HepG2 (cell line): Measurements from ENCODE around the gene GHR. TPM values are rescaled to one million over a fixed set of nuclear protein-coding genes. Genes with fewer than 3 reads are reported as not detected.

Experiments used
- ATAC-seq: fragments of 200-7000 bp; cut with Tn5 transposase; 3 replicates; pipeline ENCODE4 v1.9.1; 2020; ENCODE audit warnings: mild to moderate bottlenecking, moderate library complexity
- BruUV-seq: library from RNA; stranded (reverse); fragments of 400-500 nt; replicated peaks from 2 replicates; lab custom pipeline; 2021; lab: Mats Ljungman, UMichigan
- CTCF ChIA-PET: fragments of 300-600 bp; formaldehyde crosslinking; extraction: SDS; loops from one replicate; lab custom pipeline; 2021; ENCODE audit warnings: low total read pairs, inconsistent platforms, low intra/inter-chr PET ratio; lab: Yijun Ruan, JAX
- POLR2A ChIA-PET: fragments of 350-600 bp; sonication (Branson Sonifier 250); formaldehyde crosslinking; loops from one replicate; lab custom pipeline; 2020; ENCODE audit warnings: antibody characterized with exemption, inconsistent platforms; lab: Yijun Ruan, JAX
- DNase-seq: peaks from one replicate; pipeline ENCODE4 v3.0.0-alpha.2; 2015; ENCODE audit warnings: low spot score
- FAIRE-seq: peaks from 3 replicates; lab custom pipeline; 2011; peaks lifted over from hg19 to GRCh38; lab: Jason Lieb, UNC
- H2AFZ ChIP-seq: one replicate; pipeline ENCODE4 v1.6.1; 2011; ENCODE audit warnings: low read length, inconsistent platforms
- H3K27ac ChIP-seq: fragments of 300-600 bp; 3 replicates; pipeline ENCODE4 v1.8.0; 2011; ENCODE audit warnings: mixed run types, mild to moderate bottlenecking, mixed read lengths, low read length, inconsistent platforms; ENCODE audit not compliant: insufficient read depth; ENCODE audit errors: extremely low read length
- H3K27me3 ChIP-seq, 2 experiments: fragments of 200-600 bp in 1 of 2; 2 replicates in 1 of 2; 3 replicates in 1 of 2; pipeline versions ENCODE4 v1.6.0 to v1.8.0; 2011; ENCODE audit warnings: low read length in 2 of 2, mild to moderate bottlenecking in 2 of 2, moderate library complexity in 2 of 2, inconsistent platforms in 1 of 2; ENCODE audit not compliant: insufficient read depth in 2 of 2, control insufficient read depth in 1 of 2
- H3K36me3 ChIP-seq, 2 experiments: fragments of 200-600 bp in 1 of 2; replicated peaks in 1 of 2; 2 replicates in 1 of 2; 3 replicates in 1 of 2; pipeline versions ENCODE4 v1.5.1 to v1.8.0; 2011; ENCODE audit warnings: low read length in 2 of 2, inconsistent platforms in 1 of 2; ENCODE audit not compliant: insufficient read depth in 2 of 2, control insufficient read depth in 1 of 2
- H3K4me1 ChIP-seq: 2 replicates; pipeline ENCODE4 v1.5.1; 2012; ENCODE audit warnings: low read length, inconsistent platforms; ENCODE audit not compliant: insufficient read depth
- H3K4me2 ChIP-seq: 2 replicates; pipeline ENCODE4 v1.6.0; 2011; ENCODE audit warnings: low read depth, low read length, inconsistent platforms
- H3K4me3 ChIP-seq, 3 experiments: fragments of 200-600 bp in 1 of 3; sonication (generic), shearing (Covaris generic) in 1 of 3; replicated peaks in 1 of 3; 2 replicates each; pipeline ENCODE4 v1.5.1; 2011 to 2016; ENCODE audit warnings: low read length in 3 of 3, inconsistent platforms in 2 of 3, low read depth in 2 of 3, mild to moderate bottlenecking in 2 of 3, control low read depth in 1 of 3, mixed read lengths in 1 of 3; ENCODE audit not compliant: insufficient read depth in 1 of 3
- H3K79me2 ChIP-seq: one replicate; pipeline ENCODE4 v1.6.1; 2011; ENCODE audit warnings: low read length, inconsistent platforms; ENCODE audit not compliant: insufficient read depth
- H3K9ac ChIP-seq: 2 replicates; pipeline ENCODE4 v1.6.0; 2011; ENCODE audit warnings: mild to moderate bottlenecking, low read depth, low read length, inconsistent platforms; ENCODE audit not compliant: insufficient read depth
- H3K9me3 ChIP-seq: 2 replicates; pipeline ENCODE4 v1.5.1; 2012; ENCODE audit warnings: mild to moderate bottlenecking, low read length
- H4K20me1 ChIP-seq: 2 replicates; pipeline ENCODE4 v1.6.0; 2011; ENCODE audit warnings: inconsistent platforms, mild to moderate bottlenecking, low read length, moderate library complexity; ENCODE audit not compliant: insufficient read depth
- BRD4 ChIP-seq: sonication (generic); formaldehyde crosslinking; IDR thresholded peaks from 2 replicates; pipeline ENCODE4 v1.4.0; 2020; ENCODE audit warnings: missing genetic modification reagents
- DBP ChIP-seq: sonication (generic); formaldehyde crosslinking; IDR thresholded peaks from 2 replicates; pipeline ENCODE4 v1.4.0; 2020; ENCODE audit warnings: missing genetic modification reagents; ENCODE audit errors: not compliant biosample characterization
- FOXJ3 ChIP-seq: sonication (generic); formaldehyde crosslinking; IDR thresholded peaks from 2 replicates; pipeline ENCODE4 v1.4.0; 2020; ENCODE audit warnings: missing genetic modification reagents, mild to moderate bottlenecking, borderline replicate concordance
- HNF4A ChIP-seq: sonication (generic); formaldehyde crosslinking; IDR thresholded peaks from 2 replicates; pipeline ENCODE4 v1.4.0; 2020; ENCODE audit warnings: missing genetic modification reagents
- KDM2A ChIP-seq: sonication (generic); formaldehyde crosslinking; IDR thresholded peaks from 2 replicates; pipeline ENCODE4 v1.4.0; 2020; ENCODE audit warnings: low read depth, missing genetic modification reagents, borderline replicate concordance
- MAZ ChIP-seq, 2 experiments: sonication (generic) in 1 of 2; formaldehyde crosslinking in 1 of 2; IDR thresholded peaks; 2 replicates each; pipeline versions ENCODE4 v1.5.0 to v1.6.1; 2012 to 2020; ENCODE audit warnings: low read depth in 2 of 2, mild to moderate bottlenecking in 2 of 2, borderline replicate concordance in 1 of 2, improper control_type of control experiment in 1 of 2, low read length in 1 of 2, missing genetic modification reagents in 1 of 2, moderate library complexity in 1 of 2
- MIXL1 ChIP-seq: IDR thresholded peaks from 2 replicates; pipeline ENCODE4 v1.6.1; 2016
- NBN ChIP-seq: fragments of 450-650 bp; conservative IDR thresholded peaks from 2 replicates; pipeline ENCODE4 v1.6.1; 2017
- NFKBIZ ChIP-seq: IDR thresholded peaks from 2 replicates; pipeline ENCODE4 v1.6.1; 2018; ENCODE audit warnings: missing genetic modification reagents, missing compliant biosample characterization
- PLRG1 ChIP-seq: fragments of 450-650 bp; conservative IDR thresholded peaks from 2 replicates; pipeline ENCODE4 v1.6.1; 2016
- RARG ChIP-seq: sonication (generic); formaldehyde crosslinking; IDR thresholded peaks from 2 replicates; pipeline ENCODE4 v1.4.0; 2020; ENCODE audit warnings: low read depth, mild to moderate bottlenecking, missing genetic modification reagents
- TSC22D2 ChIP-seq: sonication (generic); formaldehyde crosslinking; IDR thresholded peaks from 2 replicates; pipeline ENCODE4 v1.5.1; 2020; ENCODE audit warnings: missing genetic modification reagents, mild to moderate bottlenecking, borderline replicate concordance
- ZBTB39 ChIP-seq: sonication (generic); formaldehyde crosslinking; IDR thresholded peaks from 2 replicates; pipeline ENCODE4 v1.5.0; 2020; ENCODE audit warnings: missing genetic modification reagents
- ZNF326 ChIP-seq: sonication (generic); formaldehyde crosslinking; IDR thresholded peaks from 2 replicates; pipeline ENCODE4 v1.4.0; 2020; ENCODE audit warnings: missing genetic modification reagents, borderline replicate concordance
- ZNF562 ChIP-seq: sonication (generic); formaldehyde crosslinking; IDR thresholded peaks from 2 replicates; pipeline ENCODE4 v1.8.0; 2022; ENCODE audit warnings: missing genetic modification reagents, borderline replicate concordance
- ZNF878 ChIP-seq: sonication (generic); formaldehyde crosslinking; IDR thresholded peaks from 2 replicates; pipeline ENCODE4 v1.8.1; 2023; ENCODE audit warnings: mild to moderate bottlenecking, missing genetic modification reagents, moderate library complexity
- WGBS: methylation state at CpG from one replicate; pipeline ENCODE4 v1.1.6; 2017; ENCODE audit warnings: low lambda C conversion rate; 5-methylcytosine and 5-hydroxymethylcytosine counted together
- in situ Hi-C: cut with HindIII; loops from 2 replicates; pipeline ENCODE4 v1.10.0; 2017; ENCODE audit warnings: low pct_unique_long_range_greater_than_20kb; ENCODE audit not compliant: extremely low pct_ligation_motif_present
- intact Hi-C: fragments of 100-400 bp; cut with micrococcal nuclease; formaldehyde crosslinking; loops from one replicate; pipeline ENCODE4 v1.10.0; 2022; ENCODE audit not compliant: unreplicated experiment
- polyA plus RNA-seq, 8 experiments: library from polyadenylated mRNA; depleted of rRNA in 3 of 8; stranded (reverse) in 7 of 8; unstranded in 1 of 8; fragments of >200 nt; fragmentation: Illumina TruSeq in 4 of 8; extraction: Trizol in 4 of 8; gene quantifications; 2 replicates each; pipeline versions ENCODE4 v1.2.1 to v1.2.3, GENCODE V29; 2011 to 2016; ENCODE audit warnings: low read depth in 4 of 8, missing spikeins in 1 of 8, mixed read lengths in 1 of 8; ENCODE audit not compliant: insufficient read depth in 1 of 8
- total RNA-seq, 5 experiments: library from RNA; depleted of rRNA; stranded (reverse); fragments of >200 nt; fragmentation: Illumina TruSeq; extraction: Trizol; gene quantifications; 2 replicates each; pipeline ENCODE4 v1.2.3, GENCODE V29; 2016; ENCODE audit warnings: low read depth in 1 of 5
- TF ChIP-seq, protein P1 (sequence below): sonication (generic); formaldehyde crosslinking; IDR thresholded peaks from 2 replicates; pipeline ENCODE4 v1.4.0; 2020; ENCODE audit warnings: missing genetic modification reagents
- TF ChIP-seq, protein P2 (sequence below): IDR thresholded peaks from 2 replicates; pipeline ENCODE4 v1.6.1; 2016

GHR gene
- total and polyA plus RNA-seq, 2 of the 13 experiments (the other 11 are each of a cell fraction or from before 2014, with no cell fraction given) = 0.07 TPM; not detected in 1

- no peak for ATAC-seq
- no peak for FAIRE-seq
- no peaks in the 10 kb centered on the region for H3K27me3 ChIP-seq
- 59% methylated on average over 8 of the region's 8 CpGs for WGBS
- no peaks in the 10 kb centered on the region for H3K79me2 ChIP-seq
- no peak overlapping the region for H3K4me3 ChIP-seq
- no peak overlapping the region for H3K9ac ChIP-seq
- POLR2A ChIA-PET = no interaction called here
- no peaks in the 10 kb centered on the region for H3K36me3 ChIP-seq
- in situ Hi-C loops = no loop called here
- no peaks in the 10 kb centered on the region for H3K9me3 ChIP-seq
- H3K27ac ChIP-seq = no peak overlapping the region
- no peaks in the 10 kb centered on the region for H4K20me1 ChIP-seq
- DNase-seq = no peak
- H2AFZ ChIP-seq = no peak overlapping the region
- no TSS peak for BruUV-seq
- no peak overlapping the region for H3K4me2 ChIP-seq
- intact Hi-C loops = no loop called here
- CTCF ChIA-PET = no interaction called here
- H3K4me1 ChIP-seq = no peaks in the 10 kb centered on the region
- TF ChIP-seq ZNF562 (no peak), DBP (CRISPR knock-in tag) (no peak), KDM2A (CRISPR knock-in tag) (no peak), PLRG1 (no peak), BRD4 (CRISPR knock-in tag) (no peak), NBN (no peak), ZNF878 (CRISPR knock-in tag) (no peak), NFKBIZ (CRISPR knock-in tag) (no peak), RARG (CRISPR knock-in tag) (no peak), MAZ (IDR thresholded peaks at IDR 0.05; ENCODE audit: borderline replicate concordance, low read depth, low read length) (no peak), MAZ (CRISPR knock-in tag; IDR thresholded peaks at IDR 0.05; ENCODE audit: low read depth) (no peak), ZBTB39 (CRISPR knock-in tag) (no peak), MIXL1 (CRISPR knock-in tag) (no peak), HNF4A (no peak), FOXJ3 (CRISPR knock-in tag) (no peak), ZNF326 (CRISPR knock-in tag) (no peak), TSC22D2 (CRISPR knock-in tag) (no peak)
- TF ChIP-seq, protein P1, sequence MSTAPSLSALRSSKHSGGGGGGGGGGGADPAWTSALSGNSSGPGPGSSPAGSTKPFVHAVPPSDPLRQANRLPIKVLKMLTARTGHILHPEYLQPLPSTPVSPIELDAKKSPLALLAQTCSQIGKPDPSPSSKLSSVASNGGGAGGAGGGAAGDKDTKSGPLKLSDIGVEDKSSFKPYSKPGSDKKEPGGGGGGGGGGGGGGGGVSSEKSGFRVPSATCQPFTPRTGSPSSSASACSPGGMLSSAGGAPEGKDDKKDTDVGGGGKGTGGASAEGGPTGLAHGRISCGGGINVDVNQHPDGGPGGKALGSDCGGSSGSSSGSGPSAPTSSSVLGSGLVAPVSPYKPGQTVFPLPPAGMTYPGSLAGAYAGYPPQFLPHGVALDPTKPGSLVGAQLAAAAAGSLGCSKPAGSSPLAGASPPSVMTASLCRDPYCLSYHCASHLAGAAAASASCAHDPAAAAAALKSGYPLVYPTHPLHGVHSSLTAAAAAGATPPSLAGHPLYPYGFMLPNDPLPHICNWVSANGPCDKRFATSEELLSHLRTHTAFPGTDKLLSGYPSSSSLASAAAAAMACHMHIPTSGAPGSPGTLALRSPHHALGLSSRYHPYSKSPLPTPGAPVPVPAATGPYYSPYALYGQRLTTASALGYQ (CRISPR knock-in tag) = no peak
- TF ChIP-seq, protein P2, sequence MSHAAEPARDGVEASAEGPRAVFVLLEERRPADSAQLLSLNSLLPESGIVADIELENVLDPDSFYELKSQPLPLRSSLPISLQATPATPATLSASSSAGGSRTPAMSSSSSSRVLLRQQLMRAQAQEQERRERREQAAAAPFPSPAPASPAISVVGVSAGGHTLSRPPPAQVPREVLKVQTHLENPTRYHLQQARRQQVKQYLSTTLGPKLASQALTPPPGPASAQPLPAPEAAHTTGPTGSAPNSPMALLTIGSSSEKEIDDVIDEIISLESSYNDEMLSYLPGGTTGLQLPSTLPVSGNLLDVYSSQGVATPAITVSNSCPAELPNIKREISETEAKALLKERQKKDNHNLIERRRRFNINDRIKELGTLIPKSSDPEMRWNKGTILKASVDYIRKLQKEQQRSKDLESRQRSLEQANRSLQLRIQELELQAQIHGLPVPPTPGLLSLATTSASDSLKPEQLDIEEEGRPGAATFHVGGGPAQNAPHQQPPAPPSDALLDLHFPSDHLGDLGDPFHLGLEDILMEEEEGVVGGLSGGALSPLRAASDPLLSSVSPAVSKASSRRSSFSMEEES (CRISPR knock-in tag) = no peak
Measured at GRCh38 chr5:42467981-42468524, 44.8 kb downstream of the GHR start.
